Hematopoietic multipotent progenitor cell treated with erythropoietin and hydrocortisone succinate and interleukin-3 and kit ligand, for 15 days (in vitro differentiated cells): ENCODE measurements around the gene ANKRD12.
A peak's percentile ranks its signal among the peaks of the same experiment; 100 is the strongest.

Experiments
- DNase-seq: peaks from one replicate; pipeline ENCODE4 v3.0.0-alpha.2; 2015; ENCODE audit warnings: low spot score

ANKRD12 gene

GRCh38 chr18:9292047-9292446 lies 155.5 kb downstream of the ANKRD12 start:
- DNase-seq, result no peak

DNA sequence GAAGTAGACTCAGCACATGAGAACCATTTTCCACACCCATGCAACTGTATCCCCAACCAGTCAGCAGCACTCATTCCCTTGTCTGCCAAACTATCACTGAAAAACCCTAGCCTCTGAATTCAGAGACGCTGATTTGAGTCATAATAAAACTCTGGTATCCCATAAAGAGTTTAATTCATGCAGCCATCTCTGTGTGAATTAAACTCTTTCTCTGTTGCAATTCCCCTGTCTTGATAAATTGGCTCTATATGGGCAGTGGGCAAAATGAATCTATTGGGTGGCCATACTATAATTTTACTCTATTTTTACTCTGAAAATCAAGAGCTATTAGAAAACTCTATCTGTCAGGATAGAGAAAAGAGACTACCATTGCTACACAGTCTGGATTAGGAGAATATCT lies 157.4 kb downstream of the ANKRD12 start:
- DNase-seq, result no peak

GRCh38 chr18:9296233-9297006 lies 159.8 kb downstream of the ANKRD12 start:
- DNase-seq, result no peak

GRCh38 chr18:9297007-9297393 lies 160.4 kb downstream of the ANKRD12 start:
- no peak for DNase-seq

DNA sequence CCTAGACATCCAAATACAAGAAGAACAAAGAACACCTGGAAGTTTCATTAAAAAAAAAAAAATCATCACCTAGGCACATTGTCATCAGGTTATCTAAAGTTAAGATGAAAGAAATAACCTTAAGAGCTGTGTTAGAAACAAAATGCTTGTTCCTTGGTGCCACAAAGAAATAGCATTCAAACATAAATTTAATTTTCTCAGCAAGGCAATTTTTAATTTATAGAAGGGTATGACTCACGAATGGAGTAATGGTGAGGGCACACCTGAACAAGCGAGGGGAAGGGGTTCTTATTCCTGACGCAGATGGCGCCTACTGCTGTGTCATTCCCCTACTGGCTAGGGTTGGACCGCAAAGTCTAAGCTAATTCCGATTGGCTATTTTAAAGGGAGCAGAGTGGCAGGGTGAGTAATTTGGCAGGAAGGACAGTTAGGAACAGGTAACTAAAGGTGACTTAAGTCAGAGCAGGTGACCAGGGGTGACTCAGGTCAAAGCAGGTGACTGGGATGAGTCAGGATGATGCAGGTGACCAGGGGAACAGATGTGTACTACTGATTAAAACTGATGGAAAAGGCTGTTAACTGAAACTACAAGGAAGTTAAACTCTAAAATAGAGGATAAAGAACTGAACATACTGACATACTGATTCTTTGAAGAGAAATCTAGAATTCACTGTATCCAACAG lies 167.9 kb downstream of the ANKRD12 start:
- no peak for DNase-seq

GRCh38 chr18:9319333-9319732 lies 182.8 kb downstream of the ANKRD12 start:
- no peak for DNase-seq

- no peak for DNase-seq
These were observed 184.5 kb downstream of the ANKRD12 start for GRCh38 chr18:9321017-9321452.

DNA sequence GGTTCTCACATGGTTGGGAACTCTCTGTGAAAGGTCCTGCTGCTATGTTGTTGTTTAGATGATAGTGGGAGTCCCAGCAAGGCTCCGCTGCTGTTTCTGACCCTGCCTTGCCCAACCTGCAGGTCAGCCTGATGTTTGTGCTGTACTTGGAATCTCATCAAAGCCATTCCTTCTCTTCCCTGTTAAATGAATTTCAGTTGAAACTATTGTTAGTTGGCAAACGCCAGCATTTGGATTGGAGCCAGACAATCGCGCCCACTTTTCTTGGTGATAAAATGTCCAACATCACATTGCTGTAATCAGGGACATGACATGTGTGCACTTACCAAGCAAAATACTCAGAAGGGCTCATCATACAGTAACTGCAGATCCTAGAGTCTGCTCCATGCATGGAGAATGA lies 185.2 kb downstream of the ANKRD12 start:
- peak; percentile 18 for DNase-seq

- no peak for DNase-seq
These were observed 186.2 kb downstream of the ANKRD12 start for GRCh38 chr18:9322744-9323143.

DNA sequence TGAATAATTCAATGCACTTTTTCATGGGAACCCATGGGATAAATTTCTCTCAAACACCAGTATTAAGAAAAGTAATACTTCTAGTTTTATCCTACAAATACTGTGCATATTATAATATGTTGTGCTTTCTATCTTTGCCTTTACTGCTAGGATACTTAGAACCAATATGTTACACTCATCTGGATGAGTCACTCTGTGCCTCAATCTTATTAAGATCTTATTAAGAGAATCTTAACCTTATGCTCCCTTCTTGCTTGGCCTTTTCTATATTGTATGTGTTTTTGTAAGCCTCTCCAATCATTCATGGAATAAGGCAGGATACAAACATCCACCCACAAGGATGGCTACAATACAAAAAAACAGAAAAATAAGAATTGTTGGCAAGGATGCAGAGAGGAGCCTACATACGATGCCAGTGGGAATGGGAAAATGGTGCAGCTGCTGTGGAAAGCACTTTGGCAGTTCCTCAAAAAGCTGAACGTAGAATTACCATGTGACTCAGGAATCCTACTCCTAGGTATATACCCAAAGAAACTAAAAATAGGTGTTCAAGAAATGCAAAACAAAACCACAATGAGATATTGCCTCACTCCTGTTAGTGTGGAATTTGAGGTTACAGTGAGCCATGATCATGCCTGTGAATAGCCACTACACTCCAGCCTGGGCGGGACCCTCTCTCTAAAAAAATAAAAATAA lies 187.3 kb downstream of the ANKRD12 start:
- no peak for DNase-seq

DNA sequence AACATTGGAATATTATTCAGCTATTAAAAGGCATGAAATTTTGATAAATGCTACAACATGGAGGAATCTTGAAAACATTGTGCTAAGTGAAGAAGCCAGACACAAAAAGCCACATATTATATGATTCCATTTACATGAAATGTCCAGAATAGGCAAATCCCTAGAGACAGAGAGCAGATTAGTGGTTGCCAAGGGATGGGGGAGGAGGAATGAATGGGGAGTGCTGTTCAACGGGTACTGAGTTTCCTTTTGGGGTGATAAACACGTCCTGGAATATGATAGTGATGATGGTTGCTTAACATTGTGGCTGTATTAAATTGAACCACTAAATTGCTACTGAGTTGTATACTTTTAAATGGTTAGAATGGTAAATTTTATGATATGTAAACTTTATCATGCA lies 189.1 kb downstream of the ANKRD12 start:
- DNase-seq, result no peak

DNA sequence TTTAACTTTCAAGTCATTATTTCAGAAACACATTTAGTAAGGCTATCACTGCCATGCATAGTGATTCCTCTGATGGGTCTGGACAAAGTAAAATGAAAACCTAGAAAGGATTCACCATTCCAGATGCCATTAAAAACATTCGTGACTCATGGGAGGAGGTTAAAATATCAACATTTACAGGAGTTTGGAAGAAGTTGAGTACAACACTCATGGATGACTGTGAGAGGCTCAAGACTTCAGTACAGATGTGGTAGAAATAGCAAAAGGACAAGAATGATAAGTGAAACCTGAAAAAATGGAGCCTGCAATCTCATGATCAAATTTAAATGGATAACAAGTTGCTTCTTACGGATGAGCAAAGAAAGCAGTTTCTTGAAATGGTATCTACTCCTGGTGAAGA lies 192.2 kb downstream of the ANKRD12 start:
- DNase-seq, result no peak

DNA sequence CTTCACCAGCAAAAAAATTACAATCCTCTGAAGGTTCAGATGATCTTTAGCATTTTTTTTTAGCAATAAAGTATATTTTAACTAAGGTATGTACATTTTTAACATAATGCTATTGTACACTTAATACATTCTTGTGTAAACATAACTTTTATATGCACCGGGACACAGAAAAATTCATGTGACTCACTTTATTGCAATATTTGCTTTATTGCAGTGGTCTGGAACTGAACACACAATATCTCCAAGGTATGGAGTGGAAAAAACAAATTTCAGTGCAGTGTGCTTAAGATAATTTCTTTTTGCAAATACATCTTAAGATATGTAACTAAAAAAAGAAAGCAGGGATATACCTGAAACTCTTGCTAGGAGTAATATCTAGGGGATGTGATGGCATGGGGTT lies 192.9 kb downstream of the ANKRD12 start:
- DNase-seq, result no peak

DNA sequence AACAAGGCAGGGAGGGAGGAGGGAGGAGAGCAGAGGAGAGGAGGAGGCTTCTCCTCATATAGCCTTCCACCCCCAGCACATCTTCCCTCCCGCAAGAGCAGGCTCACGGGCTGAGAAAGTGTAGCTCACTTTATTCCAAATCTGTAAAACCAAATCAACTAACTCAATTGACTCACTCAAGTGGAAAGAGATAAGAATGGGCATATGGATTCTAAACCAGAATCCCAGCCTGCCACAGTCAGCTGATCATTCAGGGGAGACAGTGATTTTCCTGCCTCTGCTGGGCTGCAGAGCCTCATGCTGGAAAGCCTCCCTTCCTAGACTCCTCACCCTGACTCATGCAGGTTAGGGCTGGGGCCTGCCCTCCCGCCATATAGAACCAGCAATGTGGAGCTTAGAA lies 193.8 kb downstream of the ANKRD12 start:
- DNase-seq, result no peak

- no peak for DNase-seq
These were observed 197.1 kb downstream of the ANKRD12 start for GRCh38 chr18:9333441-9334328.

DNA sequence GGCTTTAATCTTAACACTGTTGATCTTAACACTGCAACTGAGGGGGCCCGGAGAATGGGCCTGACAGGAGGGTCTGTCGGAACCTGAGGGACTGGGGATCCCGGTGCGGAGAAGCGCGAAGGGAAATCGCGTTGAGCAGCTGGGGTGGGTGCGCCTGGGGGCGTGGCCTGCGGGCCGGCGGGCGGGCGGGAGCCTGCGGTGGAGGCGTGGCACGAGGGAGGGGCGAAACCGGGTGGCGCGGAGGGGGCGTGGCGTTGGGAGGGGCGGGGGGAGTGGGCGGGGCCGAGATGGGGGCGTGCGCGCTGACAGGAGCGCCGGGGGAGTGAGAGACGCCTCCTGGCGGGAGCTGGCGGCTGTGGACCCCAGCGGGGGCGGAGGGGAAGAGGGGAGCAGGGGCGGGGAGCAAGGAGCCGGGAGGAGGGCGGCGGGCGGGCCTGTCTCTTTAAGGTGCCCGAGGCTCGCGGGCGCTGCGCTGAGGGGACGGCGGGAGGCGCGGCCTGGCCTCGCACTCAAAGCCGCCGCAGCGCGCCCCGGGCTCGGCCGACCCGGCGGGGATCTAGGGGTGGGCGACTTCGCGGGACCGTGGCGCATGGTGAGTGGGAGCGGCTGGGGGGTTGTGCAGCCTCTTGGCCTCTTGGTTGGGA lies 197.9 kb downstream of the ANKRD12 start, which contains the start of gene TWSG1:
Gene TWSG1 (plus strand): TSS at position 445 of the 644 bp plus-strand sequence. CDS start 2,457 bp downstream, outside the sequence.
- DNase-seq, result peak; percentile 91

GRCh38 chr18:9334973-9335696 lies 198.6 kb downstream of the ANKRD12 start:
- peak; percentile 54 for DNase-seq
